ENCODE data around the gene WDR88.

GRCh38 chr19:33125929-33126388, 6.0 kb upstream of the WDR88 start:
- TF ChIP-seq POLR2A (IDR thresholded peaks at IDR 0.05; ENCODE audit: low read depth, low read length) (no peak), CTCF (IDR thresholded peaks at IDR 0.05; ENCODE audit: extremely low read depth in 1 of 2, insufficient read depth in 1 of 2, low read depth in 1 of 2, low read length in 2 of 2) (peak; percentile 83 to 87), JUN (IDR thresholded peaks at IDR 0.05; ENCODE audit: borderline replicate concordance, insufficient read depth, insufficient read length, low read depth) (no peak), POLR2AphosphoS5 (IDR thresholded peaks at IDR 0.05; ENCODE audit: insufficient read depth, low read depth, low read length) (no peak), MYC (IDR thresholded peaks at IDR 0.05; ENCODE audit: low read depth, low read length) (no peak), MAX (IDR thresholded peaks at IDR 0.05; ENCODE audit: insufficient read depth, insufficient read length) (no peak), EZH2 (IDR thresholded peaks at IDR 0.05; ENCODE audit: borderline replicate concordance, low read depth, low read length, severe bottlenecking) (no peak), FOS (IDR thresholded peaks at IDR 0.05; ENCODE audit: borderline replicate concordance, insufficient read depth, low read length) (no peak)
